Ureter (tissue), 1 donor: ENCODE results near the gene LYST. TPM values are rescaled to one million over a fixed set of nuclear protein-coding genes. Genes with fewer than 3 reads are reported as not detected.
"Not testable (repeated sequence)": the region's sequence is repeated elsewhere in the genome, so short reads cannot be mapped to it uniquely, and the experiment has no call there.

ENCODE experiments used
- DNase-seq: peaks from one replicate; pipeline ENCODE4 v3.0.0-alpha.2; 2020; ENCODE audit warnings: low spot score
- total RNA-seq: library from RNA; stranded (reverse); gene quantifications from one replicate; pipeline ENCODE4 v1.2.4, GENCODE V29; 2023
- donor health status: DM: yes; HTN: yes; CAD: no.

LYST gene
- total RNA-seq, 1 donor from 2014 or later, result 66.1 TPM

DNA sequence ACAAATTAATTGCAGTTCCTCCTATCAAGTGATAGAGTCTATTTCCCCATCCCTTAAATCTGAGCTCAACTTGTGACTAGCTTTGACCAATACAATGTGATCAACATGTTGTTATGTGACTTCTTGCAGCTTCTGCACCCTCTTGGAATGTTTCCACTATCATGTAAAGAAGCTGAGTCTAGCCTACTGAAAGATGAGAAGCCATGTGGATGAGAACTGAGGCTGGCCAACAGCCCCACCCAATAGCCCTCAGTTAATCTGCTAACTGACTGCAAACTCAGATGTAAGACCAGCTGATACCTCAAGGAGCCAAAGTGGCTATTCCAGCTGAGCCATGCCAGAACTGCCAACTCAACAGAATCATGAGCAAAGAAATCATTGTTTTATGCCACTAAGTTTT lies 44.0 kb downstream of the LYST start:
- DNase-seq, result no peak

DNA sequence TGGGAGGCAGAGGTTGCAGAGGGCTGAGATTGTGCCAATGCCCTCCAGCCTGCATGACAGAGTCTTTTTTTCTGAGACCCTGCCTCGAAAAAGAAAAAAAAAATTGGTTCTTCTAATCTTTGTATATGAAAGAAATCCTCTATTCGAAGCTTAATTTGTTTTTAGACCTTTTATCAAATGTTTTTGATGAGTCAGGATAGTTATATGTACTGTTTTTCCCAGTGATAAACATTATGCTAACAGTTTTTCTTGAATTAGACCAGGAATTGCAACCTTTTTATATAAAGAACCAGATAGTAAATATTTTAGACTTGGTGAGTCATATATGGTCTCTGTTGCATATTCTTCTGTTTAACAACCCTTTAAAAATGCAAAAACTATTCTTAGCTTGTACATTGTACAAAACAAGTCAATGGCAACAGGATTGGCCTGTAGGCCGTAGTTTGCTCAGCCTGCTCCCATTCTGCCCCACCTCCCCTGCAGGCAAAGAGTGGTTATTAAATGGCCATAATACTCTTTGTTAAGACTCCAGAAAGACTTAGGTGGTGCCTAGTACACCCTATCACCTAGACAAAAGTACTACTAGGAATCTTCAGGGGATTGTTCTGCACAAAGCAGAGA lies 45.2 kb downstream of the LYST start:
- DNase-seq, result no peak

DNA sequence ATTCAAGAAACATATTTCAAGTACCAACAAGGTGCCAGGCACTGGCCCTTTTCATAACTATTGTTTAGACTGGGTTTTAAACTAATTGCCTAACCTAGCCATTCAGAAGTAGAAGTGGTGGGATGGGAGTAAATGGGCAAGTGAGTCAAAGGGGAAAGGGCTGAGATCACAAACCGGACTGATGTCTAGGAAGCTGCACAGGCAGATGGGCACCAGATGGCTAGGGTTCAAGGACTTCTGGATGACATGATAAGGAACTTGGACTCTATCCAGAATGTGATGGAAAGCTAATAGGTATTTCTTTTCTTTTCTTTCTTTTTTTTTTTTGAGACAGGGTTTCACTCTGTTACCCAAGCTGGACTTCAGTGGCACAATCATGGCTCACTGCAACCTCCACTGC lies 46.6 kb downstream of the LYST start:
- DNase-seq, result no peak

DNA sequence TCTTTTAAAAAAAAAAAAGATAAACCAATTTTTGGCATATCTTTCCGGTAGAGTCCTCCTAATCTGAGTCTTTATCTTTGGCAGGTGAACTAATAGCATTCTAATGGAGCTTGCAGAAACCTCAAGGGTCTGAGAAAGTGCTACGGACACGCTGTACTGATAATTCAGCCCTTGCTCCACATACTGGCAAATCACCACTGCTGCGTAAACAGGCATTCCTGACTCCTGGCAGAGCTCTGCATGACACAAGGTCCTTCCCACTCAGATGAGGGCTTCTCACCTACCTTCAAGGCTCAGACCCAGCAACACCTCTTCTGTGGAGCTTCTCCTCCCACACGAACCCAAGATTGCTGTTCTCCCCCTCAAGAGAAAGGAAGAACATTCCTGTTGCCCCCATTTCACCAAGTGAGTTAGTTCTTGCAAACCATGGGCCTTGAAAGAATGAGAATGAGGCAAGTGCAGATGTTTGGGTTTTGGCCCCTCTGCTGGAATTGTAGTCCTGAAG lies 48.0 kb downstream of the LYST start:
- DNase-seq, result no peak

DNA sequence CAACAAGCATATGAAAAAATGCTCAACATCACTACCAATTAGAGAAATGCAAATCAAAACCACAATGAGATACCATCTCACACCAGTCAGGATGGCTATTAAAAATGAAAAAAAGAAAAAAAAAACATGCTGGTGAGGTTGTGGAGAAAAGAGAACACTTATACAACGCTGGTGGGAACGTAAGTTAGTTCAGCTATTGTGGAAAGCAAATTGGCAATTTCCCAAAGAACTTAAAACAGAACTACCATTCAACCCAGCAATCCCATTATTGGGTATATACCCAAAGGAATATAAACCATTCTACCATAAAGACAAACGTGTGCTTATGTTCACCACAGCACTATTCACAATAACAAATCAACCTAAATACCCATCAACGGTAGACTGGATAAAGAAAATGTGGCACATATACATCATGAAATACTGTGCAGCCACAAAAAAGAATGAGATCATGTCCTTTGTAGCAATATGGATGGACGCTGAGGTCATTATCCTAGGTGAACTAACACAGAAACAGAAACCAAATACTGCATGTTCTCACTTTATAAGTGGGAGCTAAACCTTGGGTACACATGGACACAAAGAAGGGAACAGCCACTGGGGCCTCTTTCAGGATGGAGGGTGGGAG lies 49.5 kb downstream of the LYST start:
- no peak for DNase-seq

DNA sequence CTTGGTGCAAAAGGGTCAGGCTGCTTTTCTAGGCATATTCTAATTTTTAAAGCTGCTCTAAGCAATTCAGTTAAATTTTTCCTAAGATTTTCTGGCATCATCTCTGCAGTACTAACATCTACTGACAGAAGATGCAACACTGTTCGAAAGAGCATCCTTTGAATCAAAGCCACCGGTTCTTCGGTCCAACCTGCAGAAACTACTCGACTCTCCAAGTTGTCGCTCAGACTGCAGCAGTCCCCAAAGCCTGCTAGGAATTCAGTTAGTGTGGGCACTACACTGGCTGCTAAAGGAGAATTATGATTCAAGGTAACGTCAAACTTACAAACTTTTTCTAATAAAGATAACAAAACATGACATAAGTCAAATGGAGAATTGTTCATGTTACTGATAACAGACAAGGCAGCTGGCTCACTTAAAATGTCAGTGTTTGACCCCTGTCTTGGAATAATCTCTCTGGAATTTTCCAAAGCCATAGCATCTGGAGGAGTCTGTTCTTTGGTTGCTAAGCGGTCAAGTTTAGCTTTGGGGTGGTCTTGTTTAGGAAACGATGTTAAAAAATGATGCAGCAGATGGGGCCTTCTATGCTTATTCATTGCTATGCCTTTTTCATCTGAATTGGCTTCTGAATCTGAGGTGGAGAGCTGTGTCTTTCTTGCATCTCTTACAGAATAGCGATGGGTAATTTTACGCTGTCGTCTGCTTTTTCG lies 56.9 kb downstream of the LYST start:
- DNase-seq, result no peak

DNA sequence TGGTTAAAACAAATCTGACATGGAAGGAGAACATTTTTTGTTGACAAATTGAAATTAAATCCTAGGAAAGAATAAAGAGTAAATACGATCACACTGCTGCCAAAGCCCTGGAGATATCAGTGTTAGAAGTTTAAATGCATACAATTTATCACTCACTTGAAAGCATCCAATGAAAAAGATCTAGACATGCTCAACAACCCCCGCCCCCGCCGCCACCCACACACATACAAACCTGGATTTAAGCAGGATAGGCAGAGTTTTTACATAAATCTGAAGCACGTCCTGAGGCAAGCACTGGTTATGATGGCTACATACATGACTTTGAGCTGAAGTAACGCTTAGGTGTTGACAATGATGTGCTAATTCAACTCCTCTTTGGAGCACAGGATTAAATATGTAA lies 58.5 kb downstream of the LYST start:
- no peak for DNase-seq

DNA sequence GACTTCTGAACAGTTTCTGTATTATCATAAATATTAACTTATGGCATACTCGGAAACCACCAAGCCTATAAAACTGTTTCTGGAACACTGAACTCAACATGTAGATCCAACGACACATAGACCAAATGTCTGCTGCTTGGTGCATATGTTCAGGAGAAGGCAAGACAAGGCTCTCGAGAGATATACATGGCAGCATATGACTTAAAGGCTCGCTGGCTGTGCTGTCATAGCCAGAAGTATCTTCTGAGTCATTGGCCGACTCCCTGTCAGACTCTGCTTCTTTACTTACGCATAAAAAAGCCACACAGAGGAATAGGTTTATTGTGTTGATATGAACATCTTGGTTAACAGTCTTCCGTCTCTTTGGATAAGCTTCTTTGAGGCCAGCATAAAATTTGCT lies 60.6 kb downstream of the LYST start:
- no peak for DNase-seq

DNA sequence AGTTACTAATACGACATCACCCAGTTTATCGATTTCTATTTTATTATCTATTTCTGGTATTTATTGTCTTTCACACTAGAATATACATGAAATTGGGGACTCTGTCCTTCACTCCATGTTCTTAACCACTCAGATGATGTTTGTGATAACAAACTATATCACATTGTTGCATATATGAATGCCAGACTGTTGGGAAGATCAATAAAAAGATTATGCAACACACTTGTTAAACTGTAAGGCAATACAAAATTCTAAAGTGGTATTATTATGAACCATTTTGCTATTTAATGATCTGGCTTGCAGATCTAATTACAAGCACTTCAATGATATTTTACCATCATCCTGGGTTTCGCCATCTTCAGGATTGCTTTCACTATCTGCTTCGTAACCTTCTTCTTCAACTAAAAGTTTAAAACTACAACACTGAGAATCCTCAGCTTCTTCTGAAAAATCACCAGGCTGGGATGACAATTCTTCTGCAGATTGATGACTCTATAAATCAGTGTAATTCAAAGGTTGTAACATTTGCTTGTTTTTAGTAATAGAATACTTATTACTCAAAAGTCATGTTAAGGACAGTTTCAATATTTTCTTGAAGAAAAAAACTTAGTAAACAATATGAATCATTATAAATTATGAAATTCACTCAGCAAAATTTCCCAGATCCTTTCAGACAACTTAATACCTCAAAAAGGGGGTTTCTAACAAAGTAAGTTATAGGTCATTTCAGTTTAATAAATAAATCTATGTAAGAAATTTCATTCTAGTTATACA lies 63.9 kb downstream of the LYST start:
- DNase-seq, result no peak

DNA sequence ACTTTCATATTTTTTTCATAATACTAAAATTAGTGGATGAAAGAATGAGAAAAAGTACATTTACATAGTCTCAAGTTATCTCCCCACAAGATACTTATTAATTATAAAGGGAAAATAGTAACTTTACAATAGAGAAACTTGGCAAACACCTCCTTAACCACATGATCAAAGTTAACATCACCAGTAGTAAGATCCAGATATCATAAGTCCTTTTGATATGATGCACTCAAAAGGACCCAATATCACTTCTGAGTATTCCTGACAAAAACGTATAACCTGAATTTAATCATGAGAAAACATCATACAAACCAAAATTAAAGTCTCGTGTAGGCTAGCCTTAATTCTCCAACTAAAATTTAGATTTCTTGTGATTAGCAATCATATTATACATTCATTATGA lies 67.4 kb downstream of the LYST start:
- DNase-seq, result no peak

DNA sequence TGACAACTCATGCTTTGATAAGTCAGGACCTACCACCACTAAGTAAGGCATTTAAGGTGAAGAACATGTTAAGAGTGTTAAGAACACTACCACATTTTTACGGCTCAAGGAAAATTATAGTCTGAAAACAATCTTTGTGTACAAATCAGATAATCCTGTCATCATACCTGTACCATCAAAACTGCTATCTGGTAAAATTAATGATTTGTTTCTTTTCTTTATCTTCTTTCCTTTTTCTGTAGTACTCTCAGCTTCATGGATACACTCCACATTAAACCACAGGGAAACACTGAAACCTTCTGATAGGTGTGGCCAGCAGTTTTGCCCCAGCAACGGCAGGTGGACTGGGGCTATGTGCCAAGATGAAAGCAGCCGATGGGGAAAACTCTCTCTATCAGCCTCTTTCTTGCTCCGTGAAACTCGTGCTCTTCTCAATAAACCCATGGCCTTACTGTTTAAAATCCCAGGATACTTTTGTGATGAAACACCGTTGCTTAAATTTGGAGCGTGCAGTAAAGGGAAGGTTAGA lies 75.1 kb downstream of the LYST start:
- DNase-seq, result no peak

DNA sequence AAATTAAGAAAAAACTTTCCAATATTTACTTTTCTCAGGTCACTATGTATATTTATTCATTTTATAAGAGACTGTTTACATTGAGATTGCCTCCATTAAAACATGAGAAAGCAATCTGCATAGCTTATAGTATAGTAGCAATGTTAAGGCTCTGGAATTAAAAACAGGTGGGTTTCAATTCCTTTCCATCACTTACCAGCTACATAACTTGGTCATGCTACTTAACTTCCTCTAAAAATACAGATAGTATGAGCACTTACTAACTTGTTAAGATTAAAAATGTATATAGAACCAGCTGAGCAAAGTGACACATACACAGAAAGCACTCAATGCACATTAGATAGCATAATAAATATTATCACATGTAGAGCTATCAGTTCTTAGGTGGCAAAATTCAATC lies 76.6 kb downstream of the LYST start:
- no peak for DNase-seq

DNA sequence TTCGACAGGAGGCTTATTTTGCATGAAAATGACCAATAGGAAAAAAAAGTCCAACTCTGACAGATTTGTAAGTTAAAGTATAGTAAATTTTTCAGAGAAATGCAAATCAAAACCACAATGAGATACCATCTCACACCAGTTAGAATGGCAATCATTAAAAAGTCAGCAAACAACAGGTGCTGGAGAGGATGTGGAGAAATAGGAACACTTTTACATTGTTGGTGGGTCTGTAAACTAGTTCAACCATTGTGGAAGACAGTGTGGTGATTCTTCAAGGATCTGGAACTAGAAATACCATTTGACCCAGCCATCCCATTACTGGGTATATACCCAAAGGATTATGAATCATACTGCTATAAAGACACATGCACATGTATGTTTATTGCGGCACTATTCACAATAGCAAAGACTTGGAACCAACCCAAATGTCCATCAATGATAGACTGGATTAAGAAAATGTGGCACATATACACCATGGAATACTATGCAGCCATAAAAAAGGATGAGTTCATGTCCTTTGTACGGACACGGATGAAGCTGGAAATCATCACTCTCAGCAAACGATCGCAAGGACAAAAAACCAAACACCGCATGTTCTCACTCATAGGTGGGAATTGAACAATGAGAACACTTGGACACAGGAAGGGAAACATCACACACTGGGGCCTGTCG lies 80.3 kb downstream of the LYST start:
- DNase-seq, result not testable (repeated sequence)

DNA sequence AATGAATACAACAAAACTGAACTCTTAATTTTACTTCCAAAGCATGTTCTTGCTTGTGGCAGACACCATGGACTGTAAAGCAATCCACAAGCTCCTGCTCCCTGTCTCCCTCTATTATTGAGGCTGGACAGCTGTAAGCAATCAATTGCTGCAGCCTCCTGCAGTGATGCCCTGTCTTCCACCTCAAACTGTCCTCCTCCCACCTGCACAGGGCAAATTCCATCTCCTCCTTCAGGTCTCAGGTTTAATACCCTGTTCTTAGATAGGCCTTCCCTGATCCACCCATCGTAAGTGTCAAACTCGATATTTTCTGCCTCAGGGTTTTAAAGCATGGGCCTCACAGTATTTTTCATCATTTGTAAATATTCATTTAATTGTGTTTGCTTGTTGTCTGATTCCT lies 81.8 kb downstream of the LYST start:
- no peak for DNase-seq

DNA sequence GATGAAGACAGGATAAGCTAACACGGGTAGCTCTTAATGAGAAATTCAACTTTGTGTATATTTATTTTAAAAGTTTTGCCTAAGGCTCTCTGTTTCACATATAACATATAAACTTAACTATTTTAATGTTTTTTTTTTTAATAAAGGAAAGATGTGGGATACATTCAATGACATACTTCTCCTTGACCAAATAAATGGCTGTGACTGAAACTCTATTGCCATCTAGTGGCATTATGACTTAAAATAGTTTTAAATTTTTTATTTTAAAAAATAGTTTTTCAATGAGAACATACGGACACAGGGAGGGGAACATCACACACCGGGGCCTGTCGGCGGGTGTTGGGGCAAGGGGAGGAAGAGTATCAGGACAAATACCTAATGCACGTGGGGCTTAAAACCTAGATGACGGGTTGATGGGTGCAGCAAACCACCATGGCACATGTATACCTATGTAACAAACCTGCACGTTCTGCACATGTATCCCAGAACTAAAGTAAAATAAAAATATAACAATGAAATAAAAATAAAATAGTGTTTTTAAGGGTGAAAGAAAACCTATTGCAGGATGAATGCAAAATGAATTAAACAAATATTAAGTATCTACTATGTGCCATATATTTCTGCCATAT lies 83.4 kb downstream of the LYST start:
- DNase-seq, result no peak

DNA sequence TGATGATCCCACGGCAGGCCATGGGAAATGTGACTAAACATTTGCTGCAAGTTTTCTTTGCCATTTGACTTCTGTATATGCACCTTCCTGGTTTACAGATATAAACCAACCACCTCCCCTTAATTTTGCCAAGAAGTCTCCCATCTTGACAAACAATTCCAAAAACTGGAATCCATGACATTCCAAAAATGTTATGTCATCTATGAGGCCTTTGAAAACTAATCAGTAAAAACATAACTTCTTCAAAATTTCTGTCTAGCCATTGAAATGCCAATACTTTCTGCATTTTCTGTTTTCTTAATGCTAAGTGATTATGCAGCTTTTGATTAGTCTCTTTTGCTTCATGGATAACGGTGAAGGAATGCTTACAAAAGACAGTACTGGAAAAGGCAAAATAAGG lies 84.1 kb downstream of the LYST start:
- DNase-seq, result no peak

DNA sequence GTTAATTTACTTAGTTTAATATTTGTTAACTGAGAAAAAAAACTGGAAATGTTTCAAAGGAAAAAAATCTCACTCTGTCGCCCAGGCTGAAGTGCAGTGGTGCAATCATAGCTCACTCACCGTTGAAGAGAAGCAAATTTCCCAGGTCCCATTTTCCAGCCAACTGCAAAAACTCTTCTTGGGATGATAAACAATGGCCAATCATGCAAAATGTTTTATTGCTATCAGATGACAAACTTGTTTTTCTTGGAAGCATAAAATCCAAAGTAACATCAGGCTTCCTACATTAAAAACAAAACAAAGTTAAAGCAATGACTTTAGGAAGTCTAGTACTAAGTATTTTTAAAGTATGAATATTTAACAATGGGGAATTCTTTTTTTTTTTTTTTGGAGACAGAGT lies 84.9 kb downstream of the LYST start:
- DNase-seq, result no peak

DNA sequence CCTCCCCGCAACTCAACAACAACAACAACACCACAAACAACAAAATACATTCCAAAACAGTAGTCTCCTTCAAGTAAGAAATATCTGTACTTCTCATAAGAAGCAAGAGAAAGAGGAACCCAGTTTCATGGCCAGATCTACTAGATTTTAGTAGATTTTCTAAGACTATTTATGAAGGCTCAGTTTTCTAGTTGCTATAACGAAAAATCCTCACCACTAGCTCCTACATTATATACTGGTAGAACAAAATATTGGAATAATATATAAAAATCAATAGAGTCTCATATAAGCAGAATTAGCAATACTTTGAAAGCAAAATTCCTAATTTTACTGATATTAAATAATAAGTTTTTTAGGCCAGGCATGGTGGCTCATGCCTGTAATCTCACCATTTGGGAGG lies 86.9 kb downstream of the LYST start:
- DNase-seq, result no peak

DNA sequence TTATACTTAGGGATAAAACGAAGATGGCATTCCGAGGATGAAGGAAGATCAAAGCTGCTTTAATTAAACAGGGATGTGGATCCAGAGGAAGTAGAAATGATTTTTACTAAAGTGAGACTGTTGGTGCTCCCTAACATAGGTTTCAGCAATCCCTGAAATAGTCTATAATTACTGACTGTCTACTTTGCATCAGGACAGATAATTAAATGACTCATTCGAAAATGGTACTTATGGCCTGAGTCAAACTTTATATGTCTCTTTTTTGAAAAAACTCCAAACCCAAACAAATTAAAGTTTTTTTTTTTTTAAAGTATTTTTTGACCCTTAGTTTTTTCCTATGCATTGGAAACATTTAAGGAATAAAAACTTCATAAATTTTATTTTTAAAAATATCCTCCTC lies 90.3 kb downstream of the LYST start:
- DNase-seq, result no peak

DNA sequence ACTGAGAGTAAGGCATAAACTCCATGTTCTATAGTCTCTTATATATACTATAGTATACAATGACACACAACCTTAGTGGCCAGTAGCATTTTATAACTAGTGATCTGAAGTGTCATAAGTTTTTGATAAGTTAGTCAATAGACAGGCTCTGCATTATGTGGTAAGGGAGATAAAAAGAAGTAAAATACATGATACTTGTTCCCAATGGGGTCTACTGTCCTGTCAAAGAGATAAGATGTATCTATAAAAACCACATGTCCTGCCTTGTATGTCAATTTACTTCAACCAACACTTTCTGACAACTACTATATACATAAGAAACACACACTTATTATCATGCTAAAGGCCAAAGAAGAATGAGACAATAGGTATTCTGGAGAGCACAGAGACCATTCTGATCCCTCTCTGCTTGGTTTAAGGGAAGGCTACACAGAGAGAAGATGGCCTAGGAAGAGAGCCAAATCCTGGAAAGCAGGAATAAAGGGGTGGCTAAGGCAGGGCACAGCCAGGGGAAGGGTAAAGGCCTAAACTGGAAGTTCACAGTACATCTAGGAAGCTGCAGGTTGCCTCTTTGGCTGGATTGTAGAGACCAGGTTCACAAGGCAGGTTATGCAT lies 91.4 kb downstream of the LYST start:
- no peak for DNase-seq

DNA sequence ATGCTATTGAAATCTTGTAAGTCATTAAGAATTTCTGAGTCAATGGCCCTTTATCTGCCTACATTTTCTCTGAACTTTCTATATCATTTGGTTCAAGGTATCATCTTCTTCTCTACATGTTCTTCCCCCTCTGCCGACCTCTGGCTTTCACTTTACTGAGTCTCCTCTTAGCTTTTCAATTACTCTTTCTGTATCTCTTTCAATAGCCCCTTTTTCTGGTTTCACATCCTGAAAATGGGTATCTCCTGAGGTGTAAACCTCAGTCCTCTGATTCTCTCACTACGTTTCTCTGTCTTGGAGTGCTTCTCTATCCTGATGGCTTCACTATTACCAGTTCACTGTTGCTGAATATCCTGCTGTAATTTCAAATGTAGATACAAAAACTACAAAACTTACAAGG lies 98.9 kb downstream of the LYST start:
- no peak for DNase-seq
